ENCODE results near the gene HOXA2.
A peak's percentile ranks its signal among the peaks of the same experiment; 100 is the strongest.

The HOXA2 gene

DNA sequence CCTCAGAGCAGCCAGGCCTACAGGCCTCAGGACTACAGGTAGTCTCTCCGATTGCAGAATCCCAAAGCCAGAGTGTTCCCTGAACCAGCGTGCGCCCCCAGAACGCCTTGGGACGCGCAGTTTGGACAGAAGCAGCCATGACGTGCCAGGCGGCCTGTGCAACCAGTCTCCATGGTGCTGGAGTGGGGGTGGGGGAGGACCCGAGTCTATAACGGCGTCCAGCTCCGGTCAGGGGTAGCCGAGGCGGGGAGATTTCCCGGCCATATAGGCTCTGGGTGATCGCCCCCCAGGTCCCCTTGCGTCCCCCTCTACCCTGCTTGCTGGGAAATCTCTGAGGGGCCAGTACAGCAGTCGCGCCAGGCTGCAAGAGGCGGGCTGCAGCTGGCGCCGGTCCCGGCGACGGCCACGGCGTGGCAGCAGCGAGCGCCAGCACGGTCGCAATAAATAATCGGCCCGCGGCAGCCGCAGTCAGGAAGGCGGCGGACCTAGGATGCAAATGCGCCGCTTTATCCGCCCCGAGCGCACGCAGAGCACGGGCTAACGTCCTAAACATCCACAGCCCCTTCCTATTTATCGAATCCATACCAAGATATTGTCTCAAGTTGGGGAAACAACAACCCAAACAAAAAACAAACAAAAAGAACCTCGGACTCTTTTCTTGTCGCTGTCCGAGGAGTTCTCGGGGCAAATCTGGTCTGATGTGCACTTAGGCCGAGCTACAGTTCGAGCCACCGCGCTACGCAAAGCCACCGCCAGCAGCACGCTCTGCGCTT, 48.3 kb upstream of the HOXA2 start:
- peaks cover 11% of the 10 kb centered on the region for H3K4me1 ChIP-seq (ENCODE audit: control insufficient read depth, insufficient read depth, low read length)
- peak overlapping the region; percentile 59 for H3K4me3 ChIP-seq (ENCODE audit: low read depth, low read length)
- ChIA-PET POLR2A (interaction anchor here (0.6 to 5.6 kb wide), 11 partner anchors 11 to 775 kb away, joined by 3 to 42 read pairs (median 9); partner anchors contain the start of genes HOXA10, HOXA11, HOXA4 and HOXA9), CTCF (interaction anchor here (0.5 to 4.3 kb wide), 24 partner anchors 8 to 1304 kb away, joined by 3 to 50 read pairs (median 4); partner anchors contain the start of gene HOXA4)
- H3K27ac ChIP-seq (ENCODE audit: extremely low read depth, low read depth, low read length) = peak overlapping the region; percentile 99
- H3K36me3 ChIP-seq (ENCODE audit: control insufficient read depth in 2 of 2, insufficient read depth in 1 of 2, low read length in 2 of 2) = peaks cover 0 to 41% of the 10 kb centered on the region in 2 experiments; a peak in 2 of 3 replicates
- no peaks in the 10 kb centered on the region for H3K9me3 ChIP-seq (ENCODE audit: control insufficient read depth, insufficient read depth, low read depth, low read length)
- TF ChIP-seq ZEB2 (tag by site-specific recombination; IDR thresholded peaks at IDR 0.05) = 0 out of 2 replicates have a peak, but pooled peaks have one; percentile 37
- 0 out of 2 replicates have a peak, but pooled peaks have one; percentile 74 for TF ChIP-seq HOXC10 (CRISPR knock-in tag; IDR thresholded peaks at IDR 0.05)
- TF ChIP-seq, protein P1, sequence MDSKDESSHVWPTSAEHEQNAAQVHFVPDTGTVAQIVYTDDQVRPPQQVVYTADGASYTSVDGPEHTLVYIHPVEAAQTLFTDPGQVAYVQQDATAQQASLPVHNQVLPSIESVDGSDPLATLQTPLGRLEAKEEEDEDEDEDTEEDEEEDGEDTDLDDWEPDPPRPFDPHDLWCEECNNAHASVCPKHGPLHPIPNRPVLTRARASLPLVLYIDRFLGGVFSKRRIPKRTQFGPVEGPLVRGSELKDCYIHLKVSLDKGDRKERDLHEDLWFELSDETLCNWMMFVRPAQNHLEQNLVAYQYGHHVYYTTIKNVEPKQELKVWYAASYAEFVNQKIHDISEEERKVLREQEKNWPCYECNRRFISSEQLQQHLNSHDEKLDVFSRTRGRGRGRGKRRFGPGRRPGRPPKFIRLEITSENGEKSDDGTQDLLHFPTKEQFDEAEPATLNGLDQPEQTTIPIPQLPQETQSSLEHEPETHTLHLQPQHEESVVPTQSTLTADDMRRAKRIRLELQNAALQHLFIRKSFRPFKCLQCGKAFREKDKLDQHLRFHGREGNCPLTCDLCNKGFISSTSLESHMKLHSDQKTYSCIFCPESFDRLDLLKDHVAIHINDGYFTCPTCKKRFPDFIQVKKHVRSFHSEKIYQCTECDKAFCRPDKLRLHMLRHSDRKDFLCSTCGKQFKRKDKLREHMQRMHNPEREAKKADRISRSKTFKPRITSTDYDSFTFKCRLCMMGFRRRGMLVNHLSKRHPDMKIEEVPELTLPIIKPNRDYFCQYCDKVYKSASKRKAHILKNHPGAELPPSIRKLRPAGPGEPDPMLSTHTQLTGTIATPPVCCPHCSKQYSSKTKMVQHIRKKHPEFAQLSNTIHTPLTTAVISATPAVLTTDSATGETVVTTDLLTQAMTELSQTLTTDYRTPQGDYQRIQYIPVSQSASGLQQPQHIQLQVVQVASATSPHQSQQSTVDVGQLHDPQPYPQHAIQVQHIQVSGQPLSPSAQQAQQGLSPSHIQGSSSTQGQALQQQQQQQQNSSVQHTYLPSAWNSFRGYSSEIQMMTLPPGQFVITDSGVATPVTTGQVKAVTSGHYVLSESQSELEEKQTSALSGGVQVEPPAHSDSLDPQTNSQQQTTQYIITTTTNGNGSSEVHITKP (tag by site-specific recombination; IDR thresholded peaks at IDR 0.05) = peak; percentile 25; the same call in 1 of the 2 replicates
- TF ChIP-seq, protein P2, sequence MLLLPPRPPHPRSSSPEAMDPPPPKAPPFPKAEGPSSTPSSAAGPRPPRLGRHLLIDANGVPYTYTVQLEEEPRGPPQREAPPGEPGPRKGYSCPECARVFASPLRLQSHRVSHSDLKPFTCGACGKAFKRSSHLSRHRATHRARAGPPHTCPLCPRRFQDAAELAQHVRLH (tag by site-specific recombination; IDR thresholded peaks at IDR 0.05) = no peak
- peak; percentile 73; the same call in 1 of the 2 replicates for TF ChIP-seq ZNF391 (tag by site-specific recombination; IDR thresholded peaks at IDR 0.05; ENCODE audit: borderline replicate concordance, low read depth)
- no peak for TF ChIP-seq ZFP69B (tag by site-specific recombination; IDR thresholded peaks at IDR 0.05)
- peak; percentile 77; the same call in 1 of the 2 replicates for TF ChIP-seq MEIS1 (CRISPR knock-in tag; IDR thresholded peaks at IDR 0.05; ENCODE audit: borderline replicate concordance)
- TF ChIP-seq GLIS1 (tag by site-specific recombination; IDR thresholded peaks at IDR 0.05) = no peak
- no peak for TF ChIP-seq ZNF830 (tag by site-specific recombination; IDR thresholded peaks at IDR 0.05; ENCODE audit: low read depth)
- peak; percentile 86 for TF ChIP-seq SCRT2 (tag by site-specific recombination; IDR thresholded peaks at IDR 0.05)
- TF ChIP-seq, protein P3, sequence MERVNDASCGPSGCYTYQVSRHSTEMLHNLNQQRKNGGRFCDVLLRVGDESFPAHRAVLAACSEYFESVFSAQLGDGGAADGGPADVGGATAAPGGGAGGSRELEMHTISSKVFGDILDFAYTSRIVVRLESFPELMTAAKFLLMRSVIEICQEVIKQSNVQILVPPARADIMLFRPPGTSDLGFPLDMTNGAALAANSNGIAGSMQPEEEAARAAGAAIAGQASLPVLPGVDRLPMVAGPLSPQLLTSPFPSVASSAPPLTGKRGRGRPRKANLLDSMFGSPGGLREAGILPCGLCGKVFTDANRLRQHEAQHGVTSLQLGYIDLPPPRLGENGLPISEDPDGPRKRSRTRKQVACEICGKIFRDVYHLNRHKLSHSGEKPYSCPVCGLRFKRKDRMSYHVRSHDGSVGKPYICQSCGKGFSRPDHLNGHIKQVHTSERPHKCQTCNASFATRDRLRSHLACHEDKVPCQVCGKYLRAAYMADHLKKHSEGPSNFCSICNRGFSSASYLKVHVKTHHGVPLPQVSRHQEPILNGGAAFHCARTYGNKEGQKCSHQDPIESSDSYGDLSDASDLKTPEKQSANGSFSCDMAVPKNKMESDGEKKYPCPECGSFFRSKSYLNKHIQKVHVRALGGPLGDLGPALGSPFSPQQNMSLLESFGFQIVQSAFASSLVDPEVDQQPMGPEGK (tag by site-specific recombination; IDR thresholded peaks at IDR 0.05) = peak; percentile 63
- TF ChIP-seq KLF10 (tag by site-specific recombination; IDR thresholded peaks at IDR 0.05) = peak; percentile 18; the same call in 1 of the 2 replicates
- TF ChIP-seq ZNF423 (tag by site-specific recombination; IDR thresholded peaks at IDR 0.05) = no peak
- TF ChIP-seq ZSCAN30 (tag by site-specific recombination; IDR thresholded peaks at IDR 0.05) = peak; percentile 51; the same call in 1 of the 2 replicates
- peak; percentile 72; the same call in 1 of the 2 replicates for TF ChIP-seq ZNF76 (tag by site-specific recombination; IDR thresholded peaks at IDR 0.05; ENCODE audit: borderline replicate concordance, low read depth)
- TF ChIP-seq, protein P4, sequence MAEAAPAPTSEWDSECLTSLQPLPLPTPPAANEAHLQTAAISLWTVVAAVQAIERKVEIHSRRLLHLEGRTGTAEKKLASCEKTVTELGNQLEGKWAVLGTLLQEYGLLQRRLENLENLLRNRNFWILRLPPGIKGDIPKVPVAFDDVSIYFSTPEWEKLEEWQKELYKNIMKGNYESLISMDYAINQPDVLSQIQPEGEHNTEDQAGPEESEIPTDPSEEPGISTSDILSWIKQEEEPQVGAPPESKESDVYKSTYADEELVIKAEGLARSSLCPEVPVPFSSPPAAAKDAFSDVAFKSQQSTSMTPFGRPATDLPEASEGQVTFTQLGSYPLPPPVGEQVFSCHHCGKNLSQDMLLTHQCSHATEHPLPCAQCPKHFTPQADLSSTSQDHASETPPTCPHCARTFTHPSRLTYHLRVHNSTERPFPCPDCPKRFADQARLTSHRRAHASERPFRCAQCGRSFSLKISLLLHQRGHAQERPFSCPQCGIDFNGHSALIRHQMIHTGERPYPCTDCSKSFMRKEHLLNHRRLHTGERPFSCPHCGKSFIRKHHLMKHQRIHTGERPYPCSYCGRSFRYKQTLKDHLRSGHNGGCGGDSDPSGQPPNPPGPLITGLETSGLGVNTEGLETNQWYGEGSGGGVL (tag by site-specific recombination; IDR thresholded peaks at IDR 0.05) = peak; percentile 20; the same call in 1 of the 2 replicates
- 0 out of 2 replicates have a peak, but pooled peaks have one; percentile 22 for TF ChIP-seq ZNF600 (tag by site-specific recombination; IDR thresholded peaks at IDR 0.05)
- 0 out of 2 replicates have a peak, but pooled peaks have one; percentile 5 for TF ChIP-seq ZIC2 (tag by site-specific recombination; IDR thresholded peaks at IDR 0.05)
- TF ChIP-seq CTCF (tag by site-specific recombination; IDR thresholded peaks at IDR 0.05) = peak; percentile 87
- TF ChIP-seq ZNF16 (tag by site-specific recombination; IDR thresholded peaks at IDR 0.05; ENCODE audit: low read depth) = no peak
- no peak for TF ChIP-seq HOXD13 (CRISPR knock-in tag; IDR thresholded peaks at IDR 0.05; ENCODE audit: borderline replicate concordance)
- peak; percentile 52; the same call in 1 of the 2 replicates for TF ChIP-seq ZNF629 (tag by site-specific recombination; IDR thresholded peaks at IDR 0.05)

Measured in HEK293 (cell line).